ENCODE results near the gene GALNT10. TPM values are rescaled to one million over a fixed set of nuclear protein-coding genes. Genes with fewer than 3 reads are reported as not detected.

GALNT10 gene
- total and polyA plus RNA-seq, 2 donors from 2014 or later = 13.0 to 44.3 TPM

GRCh38 chr5:154275566-154275965 is 85.0 kb downstream of the GALNT10 start:
- Histone ChIP-seq H3K36me3 (ENCODE audit: control insufficient read depth in 2 of 3, insufficient read depth in 3 of 3, low read length in 3 of 3) (no peaks in the 10 kb centered on the region), H3K27me3 (ENCODE audit: control insufficient read depth, insufficient read depth, low read length) (no peaks in the 10 kb centered on the region), H3K9ac (ENCODE audit: low read length in 3 of 3) (no peak overlapping the region), H3K9me3 (ENCODE audit: control insufficient read depth in 2 of 3, insufficient read depth in 1 of 3, low read length in 3 of 3) (no peaks in the 10 kb centered on the region), H3K4me3 (ENCODE audit: low read length in 3 of 3) (no peak overlapping the region), H3K27ac (ENCODE audit: low read depth in 2 of 2, low read length in 2 of 2) (no peak overlapping the region), H3K4me1 (ENCODE audit: control insufficient read depth in 2 of 3, insufficient read depth in 2 of 3, low read depth in 1 of 3, low read length in 3 of 3) (peaks cover 0 to 18% (median 7%) of the 10 kb centered on the region in 3 donors)
- TF ChIP-seq CTCF (IDR thresholded peaks at IDR 0.05; ENCODE audit: borderline replicate concordance, extremely low read depth, insufficient read depth) = no peak
- intact Hi-C loops (cut with DNase I) = no loop called here
- DNase-seq = no peak
- FAIRE-seq = no peak

GRCh38 chr5:154276261-154276972 is 85.9 kb downstream of the GALNT10 start:
- Histone ChIP-seq H3K4me1 (ENCODE audit: control insufficient read depth in 2 of 3, insufficient read depth in 2 of 3, low read depth in 1 of 3, low read length in 3 of 3) (peaks cover 0 to 18% (median 7%) of the 10 kb centered on the region in 3 donors), H3K36me3 (ENCODE audit: control insufficient read depth in 2 of 3, insufficient read depth in 3 of 3, low read length in 3 of 3) (no peaks in the 10 kb centered on the region), H3K9ac (ENCODE audit: low read length in 3 of 3) (no peak overlapping the region), H3K9me3 (ENCODE audit: control insufficient read depth in 2 of 3, insufficient read depth in 1 of 3, low read length in 3 of 3) (no peaks in the 10 kb centered on the region), H3K4me3 (ENCODE audit: low read length in 3 of 3) (no peak overlapping the region), H3K27ac (ENCODE audit: low read depth in 2 of 2, low read length in 2 of 2) (no peak overlapping the region), H3K27me3 (ENCODE audit: control insufficient read depth, insufficient read depth, low read length) (no peaks in the 10 kb centered on the region)
- DNase-seq = no peak
- intact Hi-C loops (cut with DNase I) = no loop called here
- FAIRE-seq = no peak
- no peak for TF ChIP-seq CTCF (IDR thresholded peaks at IDR 0.05; ENCODE audit: borderline replicate concordance, extremely low read depth, insufficient read depth)

DNA sequence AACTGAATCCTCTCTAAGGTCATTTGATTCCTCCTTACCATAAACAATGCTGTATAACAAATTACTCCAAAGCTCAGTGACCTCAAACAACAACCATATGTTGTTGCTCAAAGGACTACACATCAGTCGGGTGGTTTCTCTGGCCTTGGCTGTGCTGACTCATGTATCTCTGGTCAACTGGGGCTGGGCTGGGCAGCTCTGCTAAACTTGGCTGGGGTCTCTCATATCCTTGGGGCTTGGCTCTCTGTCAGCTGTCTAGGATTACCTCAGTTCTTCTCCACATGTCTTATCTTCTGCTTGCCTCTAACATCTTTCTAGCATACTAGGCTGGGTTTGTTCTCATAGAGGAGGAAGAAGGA is 86.4 kb downstream of the GALNT10 start:
- no peaks in the 10 kb centered on the region for H3K27me3 ChIP-seq (ENCODE audit: control insufficient read depth, insufficient read depth, low read length)
- intact Hi-C loops (cut with DNase I) = no loop called here
- H3K4me3 ChIP-seq (ENCODE audit: low read length in 3 of 3) = no peak overlapping the region
- H3K27ac ChIP-seq (ENCODE audit: low read depth in 2 of 2, low read length in 2 of 2) = no peak overlapping the region
- no peak for FAIRE-seq
- no peaks in the 10 kb centered on the region for H3K36me3 ChIP-seq (ENCODE audit: control insufficient read depth in 2 of 3, insufficient read depth in 3 of 3, low read length in 3 of 3)
- H3K9ac ChIP-seq (ENCODE audit: low read length in 3 of 3) = no peak overlapping the region
- no peaks in the 10 kb centered on the region for H3K9me3 ChIP-seq (ENCODE audit: control insufficient read depth in 2 of 3, insufficient read depth in 1 of 3, low read length in 3 of 3)
- no peak for TF ChIP-seq CTCF (IDR thresholded peaks at IDR 0.05; ENCODE audit: borderline replicate concordance, extremely low read depth, insufficient read depth)
- peaks cover 0 to 18% (median 3%) of the 10 kb centered on the region in 3 donors for H3K4me1 ChIP-seq (ENCODE audit: control insufficient read depth in 2 of 3, insufficient read depth in 2 of 3, low read depth in 1 of 3, low read length in 3 of 3)
- peak in 2 of 5 donors; percentile 46 to 57 for DNase-seq
